Measurements from ENCODE around the gene CDC42BPB. TPM values are rescaled to one million over a fixed set of nuclear protein-coding genes. Genes with fewer than 3 reads are reported as not detected.

Gene CDC42BPB, protein sequence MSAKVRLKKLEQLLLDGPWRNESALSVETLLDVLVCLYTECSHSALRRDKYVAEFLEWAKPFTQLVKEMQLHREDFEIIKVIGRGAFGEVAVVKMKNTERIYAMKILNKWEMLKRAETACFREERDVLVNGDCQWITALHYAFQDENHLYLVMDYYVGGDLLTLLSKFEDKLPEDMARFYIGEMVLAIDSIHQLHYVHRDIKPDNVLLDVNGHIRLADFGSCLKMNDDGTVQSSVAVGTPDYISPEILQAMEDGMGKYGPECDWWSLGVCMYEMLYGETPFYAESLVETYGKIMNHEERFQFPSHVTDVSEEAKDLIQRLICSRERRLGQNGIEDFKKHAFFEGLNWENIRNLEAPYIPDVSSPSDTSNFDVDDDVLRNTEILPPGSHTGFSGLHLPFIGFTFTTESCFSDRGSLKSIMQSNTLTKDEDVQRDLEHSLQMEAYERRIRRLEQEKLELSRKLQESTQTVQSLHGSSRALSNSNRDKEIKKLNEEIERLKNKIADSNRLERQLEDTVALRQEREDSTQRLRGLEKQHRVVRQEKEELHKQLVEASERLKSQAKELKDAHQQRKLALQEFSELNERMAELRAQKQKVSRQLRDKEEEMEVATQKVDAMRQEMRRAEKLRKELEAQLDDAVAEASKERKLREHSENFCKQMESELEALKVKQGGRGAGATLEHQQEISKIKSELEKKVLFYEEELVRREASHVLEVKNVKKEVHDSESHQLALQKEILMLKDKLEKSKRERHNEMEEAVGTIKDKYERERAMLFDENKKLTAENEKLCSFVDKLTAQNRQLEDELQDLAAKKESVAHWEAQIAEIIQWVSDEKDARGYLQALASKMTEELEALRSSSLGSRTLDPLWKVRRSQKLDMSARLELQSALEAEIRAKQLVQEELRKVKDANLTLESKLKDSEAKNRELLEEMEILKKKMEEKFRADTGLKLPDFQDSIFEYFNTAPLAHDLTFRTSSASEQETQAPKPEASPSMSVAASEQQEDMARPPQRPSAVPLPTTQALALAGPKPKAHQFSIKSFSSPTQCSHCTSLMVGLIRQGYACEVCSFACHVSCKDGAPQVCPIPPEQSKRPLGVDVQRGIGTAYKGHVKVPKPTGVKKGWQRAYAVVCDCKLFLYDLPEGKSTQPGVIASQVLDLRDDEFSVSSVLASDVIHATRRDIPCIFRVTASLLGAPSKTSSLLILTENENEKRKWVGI (N-terminal part only)
- total RNA-seq = under 1 TPM; 0.35 to 0.56 TPM

DNA sequence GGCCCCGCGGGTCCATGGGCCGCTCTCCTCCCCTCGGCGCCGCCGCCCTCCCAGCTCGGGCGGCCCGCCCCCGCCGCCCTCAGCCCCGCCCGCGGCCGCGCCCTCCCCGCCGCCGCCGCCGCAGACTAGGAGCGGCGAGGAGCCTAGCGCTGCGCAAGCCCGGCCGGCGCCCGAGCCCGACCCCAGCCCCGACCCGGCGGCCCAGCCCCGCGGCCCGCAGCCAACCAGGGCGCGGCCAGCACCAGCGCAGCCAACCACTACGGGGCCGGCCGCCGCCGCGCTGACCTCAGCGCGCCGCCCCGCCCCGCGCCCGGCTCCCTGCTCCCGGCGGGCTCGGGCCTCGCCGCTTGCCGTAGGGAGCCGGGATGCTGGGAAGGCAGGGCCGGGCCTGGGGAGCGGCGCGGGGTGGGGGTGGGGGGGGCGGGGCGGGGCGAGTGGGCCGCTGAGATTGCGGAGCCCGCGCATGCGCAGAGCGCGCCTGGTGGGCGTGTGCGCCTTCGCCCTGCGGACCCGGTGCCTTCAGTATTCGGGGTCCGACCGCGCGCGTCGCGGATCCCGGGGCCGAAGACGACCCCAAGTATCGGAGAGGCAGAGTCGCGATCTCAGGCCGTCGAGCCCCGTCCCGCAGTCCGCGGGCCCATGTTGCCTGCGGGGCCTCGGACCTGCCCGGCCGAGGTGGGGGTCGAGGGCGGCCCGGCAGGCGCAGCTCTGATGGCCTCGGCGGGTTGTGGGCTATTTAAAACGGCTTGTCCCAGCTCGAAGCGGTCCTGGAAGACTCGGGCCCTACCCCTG lies at the start of gene CDC42BPB:
TSS of gene CDC42BPB (minus strand) at position 178 of the 792 bp plus-strand sequence. CDS start 376 bp downstream, outside the sequence.
- DNase-seq (no peak), ATAC-seq (peak; percentile 85)
- no peak within 1 kb of the TSS for H3K4me3 Mint-ChIP-seq
- H3K27me3 Mint-ChIP-seq = peaks cover 61% of the 10 kb centered on the region
- CTCF ChIA-PET = no interaction called here
- H3K9me3 Mint-ChIP-seq (ENCODE audit: low read depth) = no peaks in the 10 kb centered on the region
- no peaks in the 10 kb centered on the region for H3K36me3 Mint-ChIP-seq
- no peak within 1 kb of the TSS for H3K27ac Mint-ChIP-seq
- peaks cover 8% of the 10 kb centered on the region for H3K4me1 Mint-ChIP-seq

DNA sequence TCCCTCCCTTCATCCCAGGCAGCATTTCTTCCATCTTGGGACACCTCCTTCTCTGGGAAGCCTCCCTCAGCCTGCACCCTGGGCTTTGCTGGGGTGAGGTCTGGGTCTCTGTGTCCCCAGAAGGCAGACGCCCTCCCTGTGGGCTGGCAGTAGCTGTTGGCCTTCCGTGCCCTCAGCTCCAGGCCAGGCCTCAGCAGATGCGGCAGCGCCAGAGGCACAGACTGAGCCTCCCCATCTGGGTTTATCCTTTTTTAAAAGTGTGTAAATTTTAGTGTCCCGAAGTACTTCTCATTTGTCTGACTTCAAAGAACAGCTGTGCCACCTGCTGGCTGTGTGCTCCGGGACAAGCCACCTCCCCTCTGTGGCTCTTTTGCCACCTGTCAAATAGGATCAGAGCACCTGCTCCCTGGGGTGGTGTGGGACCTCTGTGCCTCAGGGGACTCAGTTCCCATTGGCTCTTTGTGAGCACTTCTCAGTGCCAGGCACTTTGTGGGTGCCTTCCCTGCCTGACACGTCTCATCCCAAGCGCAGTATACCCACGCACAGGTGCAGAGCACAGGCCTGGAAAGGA lies 48.3 kb upstream of the CDC42BPB start:
- DNase-seq = no peak
- peaks cover 7% of the 10 kb centered on the region for H3K4me1 Mint-ChIP-seq
- no peaks in the 10 kb centered on the region for H3K36me3 Mint-ChIP-seq
- H3K27ac Mint-ChIP-seq = no peak overlapping the region
- ATAC-seq = no peak
- no peaks in the 10 kb centered on the region for H3K9me3 Mint-ChIP-seq (ENCODE audit: low read depth)
- H3K27me3 Mint-ChIP-seq = peaks cover 37% of the 10 kb centered on the region
- CTCF ChIA-PET = interaction anchor here (0.7 to 4.6 kb wide), 23 partner anchors 10 to 411 kb away, joined by 3 to 63 read pairs (median 5); partner anchors contain the start of gene EXOC3L4
- H3K4me3 Mint-ChIP-seq = no peak overlapping the region

DNA sequence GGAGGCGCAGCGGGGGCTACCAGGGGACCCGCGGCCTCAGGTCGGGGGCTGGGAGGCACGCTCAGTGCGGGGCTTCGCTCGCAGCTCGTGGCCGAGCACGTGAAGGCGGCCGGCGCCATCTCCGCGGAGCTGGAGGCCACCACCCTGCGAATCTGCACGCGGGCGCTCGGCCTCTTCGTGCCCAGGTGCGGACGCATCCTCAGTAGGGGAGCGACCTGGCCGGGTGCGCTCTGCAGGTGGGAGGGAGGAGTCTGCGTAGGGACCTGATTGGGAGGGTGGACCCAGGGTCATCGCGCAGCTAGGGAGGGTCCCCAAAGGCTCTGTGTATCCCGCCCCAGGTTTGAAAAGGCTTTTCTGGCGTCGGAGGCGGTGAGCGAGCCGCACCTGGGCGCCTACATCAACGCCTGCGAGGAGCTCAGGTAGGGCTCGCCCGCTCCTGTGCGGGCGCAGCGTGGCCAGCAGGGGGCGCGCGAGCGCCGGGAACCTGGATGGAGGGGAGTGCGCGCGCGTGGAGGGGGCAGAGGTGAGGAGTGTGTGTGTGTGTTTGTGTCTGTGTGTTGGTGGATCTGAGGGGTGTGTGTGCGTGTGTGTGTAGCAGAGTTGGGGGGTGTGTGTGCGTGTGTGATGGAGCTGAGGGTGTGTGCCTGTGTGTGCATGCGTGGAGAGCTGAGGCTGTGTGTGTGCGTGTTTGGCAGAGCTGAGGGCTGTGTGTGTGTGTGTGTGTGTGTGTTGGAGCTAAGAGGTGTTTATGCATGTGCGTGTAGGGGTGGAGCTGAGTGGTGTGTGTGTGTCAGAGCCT lies 47.5 kb upstream of the CDC42BPB start:
- Mint-ChIP-seq H3K27ac (no peak overlapping the region), H3K9me3 (ENCODE audit: low read depth) (no peaks in the 10 kb centered on the region), H3K4me3 (no peak overlapping the region), H3K27me3 (peaks cover 37% of the 10 kb centered on the region), H3K36me3 (no peaks in the 10 kb centered on the region), H3K4me1 (peaks cover 7% of the 10 kb centered on the region)
- CTCF ChIA-PET = interaction anchor here (0.5 to 4.6 kb wide), 51 partner anchors 10 to 442 kb away, joined by 3 to 63 read pairs (median 4); partner anchors contain the start of genes EIF5 and EXOC3L4
- peak; percentile 91 for ATAC-seq
- DNase-seq = peak; percentile 68

DNA sequence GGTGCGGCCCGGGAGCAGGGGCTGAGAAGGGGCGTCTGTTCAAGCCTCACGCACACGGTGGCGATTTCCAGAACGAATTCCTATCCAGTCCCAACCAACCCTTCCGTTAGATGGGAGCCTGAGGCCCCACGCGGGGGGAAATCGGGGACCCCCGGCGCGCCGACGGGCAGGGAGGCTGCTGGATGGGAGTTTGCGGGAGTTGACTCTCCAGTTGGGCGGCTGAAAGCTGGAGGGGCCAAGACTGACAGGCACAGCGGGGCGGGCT lies 47.0 kb upstream of the CDC42BPB start:
- no peak for ATAC-seq
- peaks cover 37% of the 10 kb centered on the region for H3K27me3 Mint-ChIP-seq
- DNase-seq = no peak
- H3K4me1 Mint-ChIP-seq = peaks cover 7% of the 10 kb centered on the region
- CTCF ChIA-PET = interaction anchor here (0.5 to 4.6 kb wide), 46 partner anchors 9 to 443 kb away, joined by 3 to 63 read pairs (median 4); partner anchors contain the start of genes EIF5 and EXOC3L4
- no peaks in the 10 kb centered on the region for H3K36me3 Mint-ChIP-seq
- H3K9me3 Mint-ChIP-seq (ENCODE audit: low read depth) = no peaks in the 10 kb centered on the region
- no peak overlapping the region for H3K4me3 Mint-ChIP-seq
- no peak overlapping the region for H3K27ac Mint-ChIP-seq

DNA sequence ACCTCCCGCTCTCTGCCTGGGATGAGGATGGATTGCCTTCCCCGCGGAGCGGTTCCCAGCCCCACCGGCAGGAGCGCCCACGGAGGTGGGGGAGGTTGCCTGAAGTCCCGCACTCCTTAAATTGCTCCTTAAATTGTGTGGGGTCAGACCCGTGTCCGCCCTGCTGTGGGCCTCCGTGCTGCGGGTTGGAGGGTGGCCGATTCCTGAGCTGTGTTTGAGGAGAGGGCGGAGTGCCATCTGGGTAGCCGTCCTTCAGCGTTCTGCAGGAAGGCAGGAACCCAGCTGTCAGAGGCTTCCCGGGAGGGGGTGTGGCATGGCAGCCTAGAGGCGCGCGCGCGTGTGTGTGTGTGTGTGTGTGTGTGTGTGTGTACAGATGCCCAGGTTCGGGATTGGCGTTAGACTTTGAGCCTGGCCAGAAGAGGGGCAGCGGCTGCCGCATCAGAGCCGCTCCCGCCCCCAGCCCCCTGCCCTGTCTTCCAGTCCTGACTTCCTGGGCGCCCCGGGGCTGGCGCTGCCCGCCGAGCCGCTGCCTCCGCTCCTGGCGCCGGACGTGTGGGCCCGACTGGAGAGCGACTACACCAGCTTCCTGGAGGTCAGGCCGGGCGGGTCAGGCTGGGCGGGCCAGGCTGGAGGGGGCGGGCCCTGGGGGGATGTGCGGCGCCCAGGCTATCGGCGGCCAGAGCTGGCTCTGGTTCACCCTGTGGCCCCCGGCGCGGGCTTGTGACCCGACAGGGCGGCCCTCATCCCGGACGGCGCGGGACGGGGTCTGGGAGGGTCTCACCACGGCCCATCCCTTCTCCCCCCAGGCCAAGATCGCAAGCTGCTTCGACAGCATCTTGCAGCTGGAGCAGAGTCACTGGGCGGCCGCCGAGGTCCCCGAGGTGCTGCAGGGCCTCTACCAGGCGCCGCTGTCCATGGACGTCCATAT lies 46.4 kb upstream of the CDC42BPB start:
- no peak for DNase-seq
- ATAC-seq = no peak
- Mint-ChIP-seq H3K9me3 (ENCODE audit: low read depth) (no peaks in the 10 kb centered on the region), H3K27ac (no peak overlapping the region), H3K4me1 (peaks cover 7% of the 10 kb centered on the region), H3K36me3 (no peaks in the 10 kb centered on the region), H3K27me3 (peaks cover 37% of the 10 kb centered on the region), H3K4me3 (no peak overlapping the region)
- CTCF ChIA-PET = interaction anchor here (0.6 to 4.6 kb wide), 20 partner anchors 9 to 444 kb away, joined by 3 to 63 read pairs (median 5); partner anchors contain the start of gene EXOC3L4

GRCh38 chr14:103102689-103103260 lies 45.4 kb upstream of the CDC42BPB start:
- CTCF ChIA-PET = interaction anchor here (0.6 to 4.6 kb wide), 2 partner anchors 190 to 390 kb away, joined by 3 to 63 read pairs; no protein-coding TSS in a partner anchor
- no peak for DNase-seq
- H3K4me3 Mint-ChIP-seq = no peak overlapping the region

GRCh38 chr14:103101963-103102688 lies 44.8 kb upstream of the CDC42BPB start:
- H3K4me3 Mint-ChIP-seq = no peak overlapping the region
- peaks cover 7% of the 10 kb centered on the region for H3K4me1 Mint-ChIP-seq
- CTCF ChIA-PET = interaction anchor here (0.6 kb wide), 1 partner anchor 390 kb away, joined by 3 read pairs; no protein-coding TSS in a partner anchor
- no peaks in the 10 kb centered on the region for H3K9me3 Mint-ChIP-seq (ENCODE audit: low read depth)
- H3K27ac Mint-ChIP-seq = no peak overlapping the region
- H3K27me3 Mint-ChIP-seq = peaks cover 37% of the 10 kb centered on the region
- DNase-seq (no peak), ATAC-seq (no peak)
- no peaks in the 10 kb centered on the region for H3K36me3 Mint-ChIP-seq

More at GRCh38 chr14:103102689-103103260, 45.4 kb upstream of the CDC42BPB start:
- Mint-ChIP-seq H3K27ac (no peak overlapping the region), H3K9me3 (ENCODE audit: low read depth) (no peaks in the 10 kb centered on the region), H3K4me1 (peaks cover 7% of the 10 kb centered on the region), H3K27me3 (peaks cover 37% of the 10 kb centered on the region), H3K36me3 (no peaks in the 10 kb centered on the region)
- no peak for ATAC-seq

GRCh38 chr14:103101257-103101962 lies 44.1 kb upstream of the CDC42BPB start:
- H3K4me3 Mint-ChIP-seq = no peak overlapping the region
- H3K36me3 Mint-ChIP-seq = no peaks in the 10 kb centered on the region
- ATAC-seq (no peak), DNase-seq (no peak)
- H3K4me1 Mint-ChIP-seq = peaks cover 7% of the 10 kb centered on the region
- H3K9me3 Mint-ChIP-seq (ENCODE audit: low read depth) = no peaks in the 10 kb centered on the region
- H3K27ac Mint-ChIP-seq = no peak overlapping the region
- CTCF ChIA-PET = no interaction called here
- peaks cover 37% of the 10 kb centered on the region for H3K27me3 Mint-ChIP-seq

- Mint-ChIP-seq H3K27me3 (peaks cover 35% of the 10 kb centered on the region), H3K4me3 (no peak overlapping the region), H3K27ac (no peak overlapping the region), H3K9me3 (ENCODE audit: low read depth) (no peaks in the 10 kb centered on the region), H3K4me1 (peaks cover 7% of the 10 kb centered on the region), H3K36me3 (no peaks in the 10 kb centered on the region)
- CTCF ChIA-PET = no interaction called here
- ATAC-seq (no peak), DNase-seq (no peak)
Measured at GRCh38 chr14:103100281-103101121, 43.2 kb upstream of the CDC42BPB start.

Data from activated CD8-positive, alpha-beta memory T cell treated with anti-CD3 and anti-CD28 coated beads, Interleukin-2, amount 10 ng/mL, durations not matched to agents 7 days and 5 days (primary cell).